Measurements from ENCODE around the gene DENND1C. TPM values are rescaled to one million over a fixed set of nuclear protein-coding genes. Genes with fewer than 3 reads are reported as not detected.

The DENND1C gene
- total and polyA plus RNA-seq, 2 donors from 2014 or later, result 2.6 to 8.2 TPM

GRCh38 chr19:6503407-6504201 is 22.0 kb upstream of the DENND1C start:
- peaks cover 3% of the 10 kb centered on the region for H3K27me3 ChIP-seq (ENCODE audit: control insufficient read depth, insufficient read depth, low read length)
- no peaks in the 10 kb centered on the region for H3K36me3 ChIP-seq (ENCODE audit: control insufficient read depth in 2 of 3, insufficient read depth in 3 of 3, low read length in 3 of 3)
- no peak overlapping the region for H3K4me3 ChIP-seq (ENCODE audit: low read length in 3 of 3)
- H3K4me1 ChIP-seq (ENCODE audit: control insufficient read depth in 2 of 3, insufficient read depth in 2 of 3, low read depth in 1 of 3, low read length in 3 of 3), result no peaks in the 10 kb centered on the region
- intact Hi-C loops (cut with DNase I), result no loop called here
- FAIRE-seq, result no peak
- no peaks in the 10 kb centered on the region for H3K9me3 ChIP-seq (ENCODE audit: control insufficient read depth in 2 of 3, insufficient read depth in 1 of 3, low read length in 3 of 3)
- no peak for DNase-seq
- H3K9ac ChIP-seq (ENCODE audit: low read length in 3 of 3), result no peak overlapping the region
- H3K27ac ChIP-seq (ENCODE audit: low read depth in 2 of 2, low read length in 2 of 2), result no peak overlapping the region
- no peak for TF ChIP-seq CTCF (IDR thresholded peaks at IDR 0.05; ENCODE audit: borderline replicate concordance, extremely low read depth, insufficient read depth)

GRCh38 chr19:6501740-6502648 is 20.4 kb upstream of the DENND1C start, which contains the start of gene TUBB4A:
Gene TUBB4A (minus strand): TSS chr19:6502309. CDS start chr19:6502212, 97 bp downstream.
- no peak within 1 kb of the TSS for H3K27ac ChIP-seq (ENCODE audit: low read depth in 2 of 2, low read length in 2 of 2)
- intact Hi-C loops (cut with DNase I), result no loop called here
- no peaks in the 10 kb centered on the region for H3K36me3 ChIP-seq (ENCODE audit: control insufficient read depth in 2 of 3, insufficient read depth in 3 of 3, low read length in 3 of 3)
- H3K27me3 ChIP-seq (ENCODE audit: control insufficient read depth, insufficient read depth, low read length), result peaks cover 3% of the 10 kb centered on the region
- FAIRE-seq, result no peak
- no peak within 1 kb of the TSS for H3K9ac ChIP-seq (ENCODE audit: low read length in 3 of 3)
- no peaks in the 10 kb centered on the region for H3K4me1 ChIP-seq (ENCODE audit: control insufficient read depth in 2 of 3, insufficient read depth in 2 of 3, low read depth in 1 of 3, low read length in 3 of 3)
- TF ChIP-seq CTCF (IDR thresholded peaks at IDR 0.05; ENCODE audit: borderline replicate concordance, extremely low read depth, insufficient read depth), result no peak
- peak within 1 kb of the TSS in 2 of 3 donors; percentile 26 to 43 for H3K4me3 ChIP-seq (ENCODE audit: low read length in 3 of 3)
- peak in 4 of 5 donors; percentile 57 to 84 (median 67) for DNase-seq
- no peaks in the 10 kb centered on the region for H3K9me3 ChIP-seq (ENCODE audit: control insufficient read depth in 2 of 3, insufficient read depth in 1 of 3, low read length in 3 of 3)

- H3K27ac ChIP-seq (ENCODE audit: low read depth in 2 of 2, low read length in 2 of 2), result no peak overlapping the region
- FAIRE-seq, result no peak
- no peaks in the 10 kb centered on the region for H3K9me3 ChIP-seq (ENCODE audit: control insufficient read depth in 2 of 3, insufficient read depth in 1 of 3, low read length in 3 of 3)
- no peak for TF ChIP-seq CTCF (IDR thresholded peaks at IDR 0.05; ENCODE audit: borderline replicate concordance, extremely low read depth, insufficient read depth)
- H3K9ac ChIP-seq (ENCODE audit: low read length in 3 of 3), result no peak overlapping the region
- peak overlapping the region in 2 of 3 donors; percentile 26 to 43 for H3K4me3 ChIP-seq (ENCODE audit: low read length in 3 of 3)
- H3K27me3 ChIP-seq (ENCODE audit: control insufficient read depth, insufficient read depth, low read length), result peaks cover 3% of the 10 kb centered on the region
- intact Hi-C loops (cut with DNase I), result no loop called here
- no peak for DNase-seq
- H3K36me3 ChIP-seq (ENCODE audit: control insufficient read depth in 2 of 3, insufficient read depth in 3 of 3, low read length in 3 of 3), result no peaks in the 10 kb centered on the region
- no peaks in the 10 kb centered on the region for H3K4me1 ChIP-seq (ENCODE audit: control insufficient read depth in 2 of 3, insufficient read depth in 2 of 3, low read depth in 1 of 3, low read length in 3 of 3)
Observed at GRCh38 chr19:6500837-6501739, 19.5 kb upstream of the DENND1C start.
